Endodermal cell (in vitro differentiated cells): ENCODE results near the gene FAM13A. TPM values are rescaled to one million over a fixed set of nuclear protein-coding genes. Genes with fewer than 3 reads are reported as not detected.

ENCODE experiments used
- DNase-seq: peaks from one replicate; pipeline ENCODE4 v3.0.0-alpha.2; 2017
- H3K27ac ChIP-seq: 2 replicates; pipeline ENCODE4 v1.5.1; 2013; ENCODE audit warnings: mild to moderate bottlenecking, low read depth, low read length, moderate library complexity
- H3K27me3 ChIP-seq: 2 replicates; pipeline ENCODE4 v1.6.1; 2013; ENCODE audit warnings: mild to moderate bottlenecking, low read length, moderate library complexity; ENCODE audit not compliant: insufficient read depth, control insufficient read depth, poor library complexity, severe bottlenecking
- H3K36me3 ChIP-seq: 2 replicates; pipeline ENCODE4 v1.7.0; 2013; ENCODE audit warnings: mild to moderate bottlenecking, low read length, moderate library complexity; ENCODE audit not compliant: control insufficient read depth, insufficient read depth
- H3K4me1 ChIP-seq: one replicate; pipeline ENCODE4 v1.7.0; 2013; ENCODE audit warnings: low read length; ENCODE audit not compliant: control insufficient read depth, insufficient read depth
- H3K4me3 ChIP-seq: 2 replicates; pipeline ENCODE4 v1.5.1; 2013; ENCODE audit warnings: mild to moderate bottlenecking, low read length, moderate library complexity
- H3K9ac ChIP-seq: 2 replicates; pipeline ENCODE4 v1.6.1; 2013; ENCODE audit warnings: mild to moderate bottlenecking, low read length, moderate library complexity; ENCODE audit not compliant: poor library complexity, severe bottlenecking; ENCODE audit errors: extremely low read depth
- H3K9me3 ChIP-seq: 2 replicates; pipeline ENCODE4 v1.6.1; 2013; ENCODE audit warnings: mild to moderate bottlenecking, low read length, moderate library complexity; ENCODE audit not compliant: control insufficient read depth
- H3K27ac Mint-ChIP-seq: 2 replicates; pipeline ENCODE4 v1.8.0; 2020; ENCODE audit warnings: mixed read lengths
- H3K27me3 Mint-ChIP-seq: 2 replicates; pipeline ENCODE4 v1.8.0; 2021; ENCODE audit warnings: mild to moderate bottlenecking, mixed read lengths; ENCODE audit not compliant: insufficient read depth
- H3K36me3 Mint-ChIP-seq: 2 replicates; pipeline ENCODE4 v1.8.0; 2020; ENCODE audit warnings: low read depth, mixed read lengths
- H3K4me1 Mint-ChIP-seq: 2 replicates; pipeline ENCODE4 v1.8.0; 2020; ENCODE audit warnings: mixed read lengths
- H3K4me3 Mint-ChIP-seq: 2 replicates; pipeline ENCODE4 v1.8.0; 2020; ENCODE audit warnings: mild to moderate bottlenecking, moderate library complexity, mixed read lengths
- H3K9me3 Mint-ChIP-seq: 2 replicates; pipeline ENCODE4 v1.8.0; 2020; ENCODE audit warnings: mild to moderate bottlenecking, mixed read lengths
- CTCF ChIP-seq: fragments of 200-600 bp; sonication (generic); conservative IDR thresholded peaks from 2 replicates; pipeline ENCODE4 v1.5.0; 2021; ENCODE audit warnings: antibody characterized with exemption, mild to moderate bottlenecking
- WGBS, 2 experiments: methylation state at CpG; one replicate each; pipeline versions ENCODE4 v1.1.5 to v1.1.7; 2013; ENCODE audit warnings: missing lambda C conversion rate in 2 of 2, mixed read lengths in 1 of 2; ENCODE audit not compliant: insufficient coverage in 1 of 2, insufficient read length in 1 of 2; 5-methylcytosine and 5-hydroxymethylcytosine counted together
- total RNA-seq, 2 donors: library from RNA; stranded (reverse); fragmentation: NEBNext Ultra II Directional in 1 of 2; extraction: Animal tissue kit (Norgen Biotek cat#: 25700) in 1 of 2; gene quantifications; 2 replicates in 1 of 2; 3 replicates in 1 of 2; pipeline ENCODE4 v1.2.1, GENCODE V29; 2021

The FAM13A gene
- total RNA-seq, 2 donors from 2014 or later = 13.6 to 17.0 TPM

- no peak overlapping the region for H3K27ac Mint-ChIP-seq
- H3K9ac ChIP-seq = no peak overlapping the region
- WGBS, 2 experiments = 97 to 100% methylated on average over 2 to 3 of the region's 3 CpGs
- peaks cover 18% of the 10 kb centered on the region for H3K36me3 Mint-ChIP-seq
- no peaks in the 10 kb centered on the region for H3K9me3 Mint-ChIP-seq
- H3K27ac ChIP-seq = no peak overlapping the region
- H3K4me1 ChIP-seq = no peaks in the 10 kb centered on the region
- no peak for TF ChIP-seq CTCF
- no peaks in the 10 kb centered on the region for H3K4me1 Mint-ChIP-seq
- H3K4me3 Mint-ChIP-seq = no peak overlapping the region
- H3K9me3 ChIP-seq = no peaks in the 10 kb centered on the region
- DNase-seq = no peak
- H3K36me3 ChIP-seq = peaks cover 9% of the 10 kb centered on the region
- H3K27me3 ChIP-seq = no peaks in the 10 kb centered on the region
- H3K27me3 Mint-ChIP-seq = no peaks in the 10 kb centered on the region
- H3K4me3 ChIP-seq = no peak overlapping the region
These were observed 313.3 kb downstream of the FAM13A start for GRCh38 chr4:88743696-88744095.

GRCh38 chr4:88742561-88742960 lies 314.4 kb downstream of the FAM13A start:
- Mint-ChIP-seq H3K4me1 (peaks cover 3% of the 10 kb centered on the region), H3K4me3 (no peak overlapping the region), H3K27me3 (no peaks in the 10 kb centered on the region), H3K9me3 (no peaks in the 10 kb centered on the region), H3K27ac (no peak overlapping the region), H3K36me3 (peaks cover 10% of the 10 kb centered on the region)
- H3K9me3 ChIP-seq = no peaks in the 10 kb centered on the region
- H3K27ac ChIP-seq = no peak overlapping the region
- H3K36me3 ChIP-seq = peaks cover 3% of the 10 kb centered on the region
- H3K4me3 ChIP-seq = no peak overlapping the region
- 94 to 100% methylated on average over 2 of the region's 2 CpGs for WGBS, 2 experiments
- no peaks in the 10 kb centered on the region for H3K27me3 ChIP-seq
- no peak for DNase-seq
- H3K4me1 ChIP-seq = no peaks in the 10 kb centered on the region
- H3K9ac ChIP-seq = no peak overlapping the region
- no peak for TF ChIP-seq CTCF

- TF ChIP-seq CTCF = no peak
- Histone ChIP-seq H3K9me3 (no peaks in the 10 kb centered on the region), H3K4me3 (no peak overlapping the region), H3K36me3 (no peaks in the 10 kb centered on the region), H3K9ac (no peak overlapping the region), H3K27ac (no peak overlapping the region), H3K4me1 (no peaks in the 10 kb centered on the region), H3K27me3 (no peaks in the 10 kb centered on the region)
- no peaks in the 10 kb centered on the region for H3K27me3 Mint-ChIP-seq
- H3K36me3 Mint-ChIP-seq = no peaks in the 10 kb centered on the region
- no peaks in the 10 kb centered on the region for H3K9me3 Mint-ChIP-seq
- H3K27ac Mint-ChIP-seq = no peak overlapping the region
- H3K4me1 Mint-ChIP-seq = peaks cover 9% of the 10 kb centered on the region
- 95 to 96% methylated on average over 4 of the region's 4 CpGs for WGBS, 2 experiments
- no peak overlapping the region for H3K4me3 Mint-ChIP-seq
- no peak for DNase-seq
These were observed 318.8 kb downstream of the FAM13A start for GRCh38 chr4:88738180-88738579.
